ENCODE results near the gene SLC16A8.
"Not testable (repeated sequence)": the region's sequence is repeated elsewhere in the genome, so short reads cannot be mapped to it uniquely, and the experiment has no call there.

The SLC16A8 gene

DNA sequence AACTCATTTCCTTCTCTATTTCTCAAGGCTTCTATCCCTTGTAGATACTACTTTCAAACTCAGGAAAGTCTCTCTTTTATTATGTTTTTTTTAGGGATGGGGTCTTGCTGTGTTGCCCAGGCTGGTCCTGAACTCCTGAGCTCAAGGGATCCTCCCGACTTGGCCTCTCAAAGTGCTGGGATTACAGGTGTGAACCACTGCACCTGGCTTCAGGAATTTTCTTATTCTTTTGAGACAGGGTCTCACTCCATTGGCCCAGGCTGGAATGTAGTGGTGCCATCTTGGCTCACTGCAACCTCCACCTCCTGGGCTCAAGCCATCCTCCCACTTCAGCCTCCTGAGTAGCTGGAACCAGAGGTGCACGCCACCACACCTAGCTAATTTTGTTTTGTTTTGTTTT lies 4.8 kb downstream of the SLC16A8 start:
- H3K4me1 ChIP-seq (ENCODE audit: control insufficient read depth, insufficient read depth, low read length); H3K27ac ChIP-seq (ENCODE audit: low read length); H3K36me3 ChIP-seq (ENCODE audit: control insufficient read depth, insufficient read depth, low read length); H3K9me3 ChIP-seq (ENCODE audit: control insufficient read depth, insufficient read depth, low read length); H3K27me3 ChIP-seq (ENCODE audit: control insufficient read depth, insufficient read depth, low read length); DNase-seq (ENCODE audit: low read depth, low spot score); H3K4me3 ChIP-seq (ENCODE audit: low read length): not testable (repeated sequence)
- no CpG with 5 or more reads among the region's 2 CpGs for WGBS (ENCODE audit: insufficient coverage, insufficient read length)

DNA sequence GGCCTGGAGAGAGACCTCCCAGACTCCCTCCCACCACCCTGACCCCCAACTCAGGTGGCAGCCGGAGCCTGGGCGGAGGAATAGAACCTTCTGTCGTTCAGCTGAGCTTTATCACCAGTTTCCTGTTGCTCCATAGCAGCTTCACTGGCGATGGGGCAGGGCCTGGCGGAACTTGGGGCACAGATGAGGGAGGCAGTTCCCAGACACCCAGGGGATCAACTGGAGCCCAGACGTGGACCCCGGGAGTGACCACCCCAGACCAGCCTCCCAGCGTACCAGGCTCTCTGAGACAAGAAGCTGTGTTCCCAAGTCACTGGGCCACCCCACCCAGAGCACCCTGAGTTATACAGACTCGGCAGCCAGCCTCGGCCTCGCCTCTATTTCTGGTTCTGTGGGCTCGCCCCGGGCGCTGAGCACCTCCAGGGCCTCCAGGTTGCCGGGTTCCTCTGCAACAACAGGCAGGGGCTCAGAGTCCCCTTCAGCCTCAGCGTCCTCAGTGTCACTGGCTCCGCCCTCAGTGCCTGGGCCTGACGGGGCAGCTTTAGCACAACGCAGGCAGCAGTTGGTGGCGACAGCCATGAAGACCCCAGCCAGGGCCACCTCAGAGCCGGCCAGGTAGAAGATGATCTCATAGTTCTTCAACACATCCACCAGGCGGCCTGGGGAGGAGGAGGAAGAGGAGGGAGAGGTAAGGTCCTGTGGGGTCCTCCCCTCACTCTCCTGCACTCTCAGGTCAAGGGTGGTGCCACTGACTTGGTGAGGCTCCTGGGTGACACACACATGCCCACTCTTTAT lies 5.7 kb downstream of the SLC16A8 start:
- no peaks in the 10 kb centered on the region for H3K9me3 ChIP-seq (ENCODE audit: control insufficient read depth, insufficient read depth, low read length)
- DNase-seq (ENCODE audit: low read depth, low spot score) = no peak
- H3K4me3 ChIP-seq (ENCODE audit: low read length) = no peak overlapping the region
- H3K27me3 ChIP-seq (ENCODE audit: control insufficient read depth, insufficient read depth, low read length) = peaks cover 5% of the 10 kb centered on the region; the same call in 1 of the 2 replicates
- peaks cover 8% of the 10 kb centered on the region for H3K36me3 ChIP-seq (ENCODE audit: control insufficient read depth, insufficient read depth, low read length)
- no peaks in the 10 kb centered on the region for H3K4me1 ChIP-seq (ENCODE audit: control insufficient read depth, insufficient read depth, low read length)
- no peak overlapping the region for H3K27ac ChIP-seq (ENCODE audit: low read length)
- no CpG with 5 or more reads among the region's 22 CpGs for WGBS (ENCODE audit: insufficient coverage, insufficient read length)

GRCh38 chr22:38077595-38077994 lies 6.4 kb downstream of the SLC16A8 start:
- Histone ChIP-seq H3K9me3 (ENCODE audit: control insufficient read depth, insufficient read depth, low read length) (no peaks in the 10 kb centered on the region), H3K36me3 (ENCODE audit: control insufficient read depth, insufficient read depth, low read length) (peaks cover 13% of the 10 kb centered on the region), H3K4me1 (ENCODE audit: control insufficient read depth, insufficient read depth, low read length) (no peaks in the 10 kb centered on the region), H3K4me3 (ENCODE audit: low read length) (no peak overlapping the region), H3K27ac (ENCODE audit: low read length) (no peak overlapping the region), H3K27me3 (ENCODE audit: control insufficient read depth, insufficient read depth, low read length) (peaks cover 5% of the 10 kb centered on the region; the same call in 1 of the 2 replicates)
- no peak for DNase-seq (ENCODE audit: low read depth, low spot score)
- WGBS (ENCODE audit: insufficient coverage, insufficient read length) = no CpG with 5 or more reads among the region's 14 CpGs

GRCh38 chr22:38077096-38077495 lies 6.9 kb downstream of the SLC16A8 start:
- no peaks in the 10 kb centered on the region for H3K9me3 ChIP-seq (ENCODE audit: control insufficient read depth, insufficient read depth, low read length)
- H3K36me3 ChIP-seq (ENCODE audit: control insufficient read depth, insufficient read depth, low read length) = peaks cover 15% of the 10 kb centered on the region
- DNase-seq (ENCODE audit: low read depth, low spot score) = no peak
- H3K4me3 ChIP-seq (ENCODE audit: low read length) = no peak overlapping the region
- WGBS (ENCODE audit: insufficient coverage, insufficient read length) = no CpG with 5 or more reads among the region's 12 CpGs
- peaks cover 5% of the 10 kb centered on the region; the same call in 1 of the 2 replicates for H3K27me3 ChIP-seq (ENCODE audit: control insufficient read depth, insufficient read depth, low read length)
- H3K4me1 ChIP-seq (ENCODE audit: control insufficient read depth, insufficient read depth, low read length) = no peaks in the 10 kb centered on the region
- H3K27ac ChIP-seq (ENCODE audit: low read length) = no peak overlapping the region

GRCh38 chr22:38075961-38076360 lies 8.0 kb downstream of the SLC16A8 start:
- H3K4me3 ChIP-seq (ENCODE audit: low read length) = no peak overlapping the region
- no peak for DNase-seq (ENCODE audit: low read depth, low spot score)
- no CpG with 5 or more reads among the region's 13 CpGs for WGBS (ENCODE audit: insufficient coverage, insufficient read length)

GRCh38 chr22:38075105-38075825 lies 8.7 kb downstream of the SLC16A8 start:
- no peaks in the 10 kb centered on the region for H3K27me3 ChIP-seq (ENCODE audit: control insufficient read depth, insufficient read depth, low read length)
- no peak for DNase-seq (ENCODE audit: low read depth, low spot score)
- peaks cover 15% of the 10 kb centered on the region for H3K36me3 ChIP-seq (ENCODE audit: control insufficient read depth, insufficient read depth, low read length)
- H3K9me3 ChIP-seq (ENCODE audit: control insufficient read depth, insufficient read depth, low read length) = no peaks in the 10 kb centered on the region
- no CpG with 5 or more reads among the region's 32 CpGs for WGBS (ENCODE audit: insufficient coverage, insufficient read length)
- no peak overlapping the region for H3K4me3 ChIP-seq (ENCODE audit: low read length)
- no peak overlapping the region for H3K27ac ChIP-seq (ENCODE audit: low read length)
- H3K4me1 ChIP-seq (ENCODE audit: control insufficient read depth, insufficient read depth, low read length) = no peaks in the 10 kb centered on the region

More at GRCh38 chr22:38075961-38076360, 8.0 kb downstream of the SLC16A8 start:
- no peaks in the 10 kb centered on the region for H3K4me1 ChIP-seq (ENCODE audit: control insufficient read depth, insufficient read depth, low read length)
- no peak overlapping the region for H3K27ac ChIP-seq (ENCODE audit: low read length)
- H3K27me3 ChIP-seq (ENCODE audit: control insufficient read depth, insufficient read depth, low read length) = no peaks in the 10 kb centered on the region; the same call in 1 of the 2 replicates
- no peaks in the 10 kb centered on the region for H3K9me3 ChIP-seq (ENCODE audit: control insufficient read depth, insufficient read depth, low read length)
- peaks cover 15% of the 10 kb centered on the region for H3K36me3 ChIP-seq (ENCODE audit: control insufficient read depth, insufficient read depth, low read length)

GRCh38 chr22:38074181-38075104 lies 9.5 kb downstream of the SLC16A8 start:
- no CpG with 5 or more reads among the region's 47 CpGs for WGBS (ENCODE audit: insufficient coverage, insufficient read length)
- Histone ChIP-seq H3K36me3 (ENCODE audit: control insufficient read depth, insufficient read depth, low read length) (peaks cover 15% of the 10 kb centered on the region), H3K4me1 (ENCODE audit: control insufficient read depth, insufficient read depth, low read length) (no peaks in the 10 kb centered on the region), H3K27me3 (ENCODE audit: control insufficient read depth, insufficient read depth, low read length) (no peaks in the 10 kb centered on the region), H3K9me3 (ENCODE audit: control insufficient read depth, insufficient read depth, low read length) (no peaks in the 10 kb centered on the region), H3K4me3 (ENCODE audit: low read length) (no peak overlapping the region), H3K27ac (ENCODE audit: low read length) (no peak overlapping the region)
- no peak for DNase-seq (ENCODE audit: low read depth, low spot score)

GRCh38 chr22:38073150-38074130 lies 10.5 kb downstream of the SLC16A8 start:
- Histone ChIP-seq H3K4me1 (ENCODE audit: control insufficient read depth, insufficient read depth, low read length) (no peaks in the 10 kb centered on the region), H3K36me3 (ENCODE audit: control insufficient read depth, insufficient read depth, low read length) (peaks cover 15% of the 10 kb centered on the region), H3K27me3 (ENCODE audit: control insufficient read depth, insufficient read depth, low read length) (no peaks in the 10 kb centered on the region), H3K27ac (ENCODE audit: low read length) (no peak overlapping the region), H3K9me3 (ENCODE audit: control insufficient read depth, insufficient read depth, low read length) (no peaks in the 10 kb centered on the region), H3K4me3 (ENCODE audit: low read length) (no peak overlapping the region)
- no peak for DNase-seq (ENCODE audit: low read depth, low spot score)
- WGBS (ENCODE audit: insufficient coverage, insufficient read length) = no CpG with 5 or more reads among the region's 28 CpGs

- WGBS (ENCODE audit: insufficient coverage, insufficient read length) = no CpG with 5 or more reads among the region's 25 CpGs
- peaks cover 15% of the 10 kb centered on the region for H3K36me3 ChIP-seq (ENCODE audit: control insufficient read depth, insufficient read depth, low read length)
- H3K4me3 ChIP-seq (ENCODE audit: low read length) = no peak overlapping the region
- H3K27me3 ChIP-seq (ENCODE audit: control insufficient read depth, insufficient read depth, low read length) = no peaks in the 10 kb centered on the region
- H3K27ac ChIP-seq (ENCODE audit: low read length) = no peak overlapping the region
- H3K9me3 ChIP-seq (ENCODE audit: control insufficient read depth, insufficient read depth, low read length) = no peaks in the 10 kb centered on the region
- no peak for DNase-seq (ENCODE audit: low read depth, low spot score)
- H3K4me1 ChIP-seq (ENCODE audit: control insufficient read depth, insufficient read depth, low read length) = no peaks in the 10 kb centered on the region
Observed at GRCh38 chr22:38072322-38073149, 11.4 kb downstream of the SLC16A8 start.

Data from iPS DF 6.9 (cell line).